Sigmoid colon (tissue), 4 donors: Measurements from ENCODE around the gene MOB1B.

Source experiments
- CTCF ChIP-seq, 4 experiments: fragments of 450-650 bp in 3 of 4; fragments of 200-600 bp in 1 of 4; IDR thresholded peaks; one replicate each; pipeline ENCODE4 v1.5.1; 2016 to 2019; ENCODE audit warnings: antibody characterized with exemption in 4 of 4, mild to moderate bottlenecking in 3 of 4, moderate library complexity in 2 of 4
- POLR2A ChIP-seq, 2 donors: fragments of 450-650 bp; IDR thresholded peaks; one replicate each; pipeline ENCODE4 v1.6.1; 2016; ENCODE audit warnings: antibody characterized with exemption in 2 of 2, mild to moderate bottlenecking in 2 of 2, moderate library complexity in 2 of 2
- POLR2AphosphoS5 ChIP-seq, 4 donors: sonication (generic); formaldehyde crosslinking; IDR thresholded peaks; one replicate each; pipeline ENCODE4 v1.6.1; 2017; ENCODE audit warnings: antibody characterized with exemption in 4 of 4

GRCh38 chr4:70868778-70869177 is 33.4 kb upstream of the MOB1B start:
- TF ChIP-seq CTCF (IDR thresholded peaks at IDR 0.05) (no peak), POLR2A (IDR thresholded peaks at IDR 0.05) (no peak), POLR2AphosphoS5 (IDR thresholded peaks at IDR 0.05) (no peak)
